ENCODE measurements around the gene SLC1A7. TPM values are rescaled to one million over a fixed set of nuclear protein-coding genes. Genes with fewer than 3 reads are reported as not detected.

The SLC1A7 gene
- total RNA-seq, 1 donor from 2014 or later, result not detected

- FAIRE-seq (no peak), DNase-seq (ENCODE audit: low spot score in 2 of 2) (no peak)
These were observed 49.0 kb downstream of the SLC1A7 start for GRCh38 chr1:53093451-53093754.

- no peak for FAIRE-seq
These were observed 49.6 kb downstream of the SLC1A7 start for GRCh38 chr1:53092659-53093450.

GRCh38 chr1:53091841-53092645 lies 50.4 kb downstream of the SLC1A7 start:
- peak in 1 of 2 donors; percentile 34 for DNase-seq (ENCODE audit: low spot score in 2 of 2)

More at GRCh38 chr1:53092659-53093450, 49.6 kb downstream of the SLC1A7 start:
- DNase-seq (ENCODE audit: low spot score in 2 of 2), result no peak

GRCh38 chr1:53090227-53091147 lies 52.0 kb downstream of the SLC1A7 start:
- no peak for FAIRE-seq
- DNase-seq (ENCODE audit: low spot score in 2 of 2), result no peak

More at GRCh38 chr1:53091841-53092645, 50.4 kb downstream of the SLC1A7 start:
- no peak for FAIRE-seq

- DNase-seq (ENCODE audit: low spot score in 2 of 2) (no peak), FAIRE-seq (no peak)
These were observed 52.8 kb downstream of the SLC1A7 start for GRCh38 chr1:53089478-53090226.

GRCh38 chr1:53088616-53089300 lies 53.7 kb downstream of the SLC1A7 start:
- FAIRE-seq (no peak), DNase-seq (ENCODE audit: low spot score in 2 of 2) (no peak)

DNA sequence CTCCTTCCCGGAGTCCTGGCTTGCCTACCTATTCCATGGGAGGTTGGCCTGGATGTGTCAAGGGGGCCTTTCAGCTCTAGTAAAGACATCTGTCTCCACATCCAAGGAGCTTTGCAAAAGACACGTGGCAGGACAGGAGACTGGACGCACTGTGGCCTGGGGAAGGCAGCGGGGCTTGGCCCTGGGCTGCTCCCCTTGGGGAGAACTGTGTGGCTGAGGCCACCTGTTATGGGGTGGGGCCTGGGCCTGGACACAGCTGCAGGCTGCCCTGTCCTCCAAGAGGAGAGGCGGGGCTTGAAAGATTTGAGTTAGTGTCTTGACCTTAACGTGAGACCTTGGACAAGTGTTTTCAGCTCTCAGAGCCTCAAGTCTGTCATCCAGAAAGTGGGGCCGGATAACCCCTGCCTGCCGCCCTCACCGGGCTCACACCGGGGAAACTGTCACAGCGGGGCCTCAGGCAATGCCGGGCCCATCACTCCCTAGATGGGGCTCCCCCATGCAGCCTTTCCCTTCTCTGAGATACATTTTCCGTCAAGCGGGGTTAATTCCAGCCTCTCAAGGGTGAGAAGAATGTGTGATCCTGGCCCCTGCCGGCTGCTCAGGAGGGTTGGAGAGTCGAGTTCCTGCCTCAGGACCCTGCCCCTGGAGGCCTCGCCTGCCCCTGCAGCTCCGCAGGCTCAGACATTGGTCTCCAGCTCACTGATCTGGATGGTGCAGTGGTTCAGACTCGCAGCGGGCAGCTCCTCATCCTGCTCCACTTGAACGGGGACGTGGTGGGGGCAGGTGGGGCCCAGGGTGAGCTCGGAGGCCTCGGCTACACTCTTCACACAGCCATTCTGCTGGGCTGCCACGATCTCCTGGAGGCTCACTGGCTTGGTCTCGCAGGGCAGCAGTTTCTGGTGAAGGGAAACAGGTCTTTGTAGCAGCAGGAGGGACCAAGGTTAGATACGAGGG lies 54.8 kb downstream of the SLC1A7 start:
- DNase-seq (ENCODE audit: low spot score in 2 of 2) (no peak), FAIRE-seq (no peak)

- DNase-seq (ENCODE audit: low spot score in 2 of 2) (no peak), FAIRE-seq (no peak)
These were observed 55.9 kb downstream of the SLC1A7 start for GRCh38 chr1:53086491-53087070.

GRCh38 chr1:53085405-53085804 lies 57.0 kb downstream of the SLC1A7 start:
- DNase-seq (ENCODE audit: low spot score in 2 of 2) (no peak), FAIRE-seq (no peak)

- DNase-seq (ENCODE audit: low spot score in 2 of 2) (no peak), FAIRE-seq (no peak)
These were observed 57.9 kb downstream of the SLC1A7 start for GRCh38 chr1:53084589-53084971.

GRCh38 chr1:53083636-53084588 lies 58.5 kb downstream of the SLC1A7 start:
- no peak for FAIRE-seq
- no peak for DNase-seq (ENCODE audit: low spot score in 2 of 2)

- no peak for FAIRE-seq
- no peak for DNase-seq (ENCODE audit: low spot score in 2 of 2)
These were observed 59.5 kb downstream of the SLC1A7 start for GRCh38 chr1:53082826-53083455.

- FAIRE-seq, result no peak
These were observed 60.9 kb downstream of the SLC1A7 start for GRCh38 chr1:53081384-53082066.

DNA sequence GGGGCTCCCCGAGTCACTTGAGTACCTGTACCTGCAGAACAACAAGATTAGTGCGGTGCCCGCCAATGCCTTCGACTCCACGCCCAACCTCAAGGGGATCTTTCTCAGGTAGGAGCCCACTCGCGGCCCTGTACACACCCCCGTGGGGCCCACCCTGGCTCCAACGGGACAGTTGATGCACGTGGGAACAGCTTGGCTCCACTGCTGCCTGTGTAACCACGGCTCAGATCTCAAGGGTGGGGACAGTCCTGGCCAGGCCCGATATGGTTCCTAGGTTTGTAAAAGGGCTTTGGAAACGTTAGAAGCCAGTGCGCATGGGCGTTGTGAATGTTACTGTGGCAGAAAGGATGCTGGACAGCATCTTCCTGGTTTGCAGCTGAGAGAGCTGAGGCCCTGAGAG lies 61.7 kb downstream of the SLC1A7 start:
- no peak for FAIRE-seq

More at GRCh38 chr1:53081384-53082066, 60.9 kb downstream of the SLC1A7 start:
- DNase-seq (ENCODE audit: low spot score in 2 of 2), result no peak

DNA sequence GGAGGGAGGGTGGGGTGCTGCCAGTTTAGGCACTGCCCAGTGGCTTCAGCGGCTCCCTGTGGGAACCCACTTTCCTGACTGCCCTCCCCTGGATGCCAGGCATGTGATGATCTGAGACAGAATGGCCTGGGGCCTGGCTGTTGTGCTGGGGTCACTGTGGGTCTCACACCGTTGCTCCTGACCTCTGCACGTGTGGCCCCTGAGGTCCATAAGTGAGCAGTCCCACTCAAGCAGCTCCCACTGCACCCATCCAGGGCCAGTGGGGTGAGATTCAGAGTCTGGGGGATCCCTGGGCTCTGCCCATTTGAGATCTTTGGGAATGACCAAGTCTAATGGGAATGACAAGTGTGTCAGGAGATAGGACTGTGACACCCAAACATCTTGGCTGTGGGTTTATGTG lies 62.4 kb downstream of the SLC1A7 start:
- FAIRE-seq (no peak), DNase-seq (ENCODE audit: low spot score in 2 of 2) (no peak)

More for the DNA sequence above, 61.7 kb downstream of the SLC1A7 start:
- DNase-seq (ENCODE audit: low spot score in 2 of 2), result no peak

- DNase-seq (ENCODE audit: low spot score in 2 of 2), result no peak
These were observed 63.2 kb downstream of the SLC1A7 start for GRCh38 chr1:53079251-53079650.

More at GRCh38 chr1:53079251-53079650, 63.2 kb downstream of the SLC1A7 start:
- FAIRE-seq, result no peak
